GM12874 (cell line): ENCODE measurements around the gene C5orf15.

Source experiments
- CTCF ChIP-seq: IDR thresholded peaks from 2 replicates; pipeline ENCODE4 v1.5.1; 2011; ENCODE audit warnings: low read depth, mild to moderate bottlenecking, control low read depth, low read length, moderate library complexity; ENCODE audit not compliant: insufficient read depth

Gene C5orf15

GRCh38 chr5:133998042-133998441 lies 29.6 kb upstream of the C5orf15 start:
- TF ChIP-seq CTCF, result no peak

- peak; percentile 75 for TF ChIP-seq CTCF
Measured at GRCh38 chr5:133996683-133997252, 28.3 kb upstream of the C5orf15 start.

- TF ChIP-seq CTCF, result no peak
Measured at GRCh38 chr5:133995883-133996563, 27.6 kb upstream of the C5orf15 start.

GRCh38 chr5:133995341-133995740 lies 26.9 kb upstream of the C5orf15 start:
- TF ChIP-seq CTCF, result no peak

GRCh38 chr5:133994990-133995333 lies 26.5 kb upstream of the C5orf15 start:
- TF ChIP-seq CTCF, result no peak

GRCh38 chr5:133994297-133994989 lies 26.0 kb upstream of the C5orf15 start:
- no peak for TF ChIP-seq CTCF

- TF ChIP-seq CTCF, result no peak
Measured at GRCh38 chr5:133993185-133993936, 24.9 kb upstream of the C5orf15 start.
